Measurements from ENCODE around the gene FYB2.

DNA sequence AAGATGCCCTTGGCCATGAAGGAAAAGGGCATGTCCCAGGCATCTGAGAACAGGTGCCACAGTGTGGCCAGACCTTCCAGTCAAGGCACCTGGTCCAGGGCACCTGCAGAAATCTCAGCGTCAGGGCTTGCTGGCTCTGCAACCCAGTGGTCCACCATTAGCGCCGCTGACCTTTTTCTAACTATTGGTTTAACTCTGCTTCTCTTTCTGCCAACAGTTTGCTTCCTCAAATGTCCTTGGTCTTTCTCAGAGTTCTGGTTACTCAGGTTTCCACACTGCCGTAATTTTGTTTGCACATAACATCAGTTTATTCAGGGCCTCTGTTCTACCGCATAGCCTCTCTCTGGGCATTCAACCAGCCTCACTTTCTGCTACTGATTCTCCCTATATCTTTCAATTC, 16.5 kb upstream of the FYB2 start:
- TF ChIP-seq POLR2AphosphoS5 (IDR thresholded peaks at IDR 0.05): no peak
- TF ChIP-seq, protein P1, sequence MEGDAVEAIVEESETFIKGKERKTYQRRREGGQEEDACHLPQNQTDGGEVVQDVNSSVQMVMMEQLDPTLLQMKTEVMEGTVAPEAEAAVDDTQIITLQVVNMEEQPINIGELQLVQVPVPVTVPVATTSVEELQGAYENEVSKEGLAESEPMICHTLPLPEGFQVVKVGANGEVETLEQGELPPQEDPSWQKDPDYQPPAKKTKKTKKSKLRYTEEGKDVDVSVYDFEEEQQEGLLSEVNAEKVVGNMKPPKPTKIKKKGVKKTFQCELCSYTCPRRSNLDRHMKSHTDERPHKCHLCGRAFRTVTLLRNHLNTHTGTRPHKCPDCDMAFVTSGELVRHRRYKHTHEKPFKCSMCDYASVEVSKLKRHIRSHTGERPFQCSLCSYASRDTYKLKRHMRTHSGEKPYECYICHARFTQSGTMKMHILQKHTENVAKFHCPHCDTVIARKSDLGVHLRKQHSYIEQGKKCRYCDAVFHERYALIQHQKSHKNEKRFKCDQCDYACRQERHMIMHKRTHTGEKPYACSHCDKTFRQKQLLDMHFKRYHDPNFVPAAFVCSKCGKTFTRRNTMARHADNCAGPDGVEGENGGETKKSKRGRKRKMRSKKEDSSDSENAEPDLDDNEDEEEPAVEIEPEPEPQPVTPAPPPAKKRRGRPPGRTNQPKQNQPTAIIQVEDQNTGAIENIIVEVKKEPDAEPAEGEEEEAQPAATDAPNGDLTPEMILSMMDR (IDR thresholded peaks at IDR 0.05 in 8 of 11, conservative IDR thresholded peaks at IDR 0.05 in 3 of 11): no peak

All from spleen (tissue), 7 donors.